Activated T-helper 1 cell treated with Interleukin-2 at 50 U/mL for 16 hours (primary cell): ENCODE data around the gene ZNHIT3.
"Not testable (repeated sequence)": the region's sequence is repeated elsewhere in the genome, so short reads cannot be mapped to it uniquely, and the experiment has no call there.

Experiments used
- DNase-seq: peaks from one replicate; pipeline ENCODE4 v3.0.0-alpha.2; 2020; ENCODE audit warnings: low read depth

Gene ZNHIT3

DNA sequence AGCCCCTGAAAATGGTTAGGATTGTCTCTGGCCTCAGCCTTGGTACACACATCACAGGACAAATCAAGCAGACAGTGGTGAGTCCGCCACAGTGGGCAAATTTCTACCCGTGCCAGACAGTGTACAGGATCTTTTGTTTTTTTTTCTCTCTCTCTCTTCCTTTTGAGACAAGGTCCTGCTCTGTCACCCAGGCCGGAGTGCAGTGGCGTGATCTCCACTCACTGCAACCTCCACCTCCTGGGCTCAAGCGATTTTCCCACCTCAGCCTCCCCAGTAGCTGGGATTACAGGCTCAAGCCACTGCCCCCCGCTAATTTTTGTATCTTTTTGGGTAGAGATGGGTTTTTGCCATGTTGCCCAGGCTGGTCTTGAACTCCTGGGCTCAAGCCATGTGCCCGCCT is 2.5 kb upstream of the ZNHIT3 start:
- not testable (repeated sequence) for DNase-seq

DNA sequence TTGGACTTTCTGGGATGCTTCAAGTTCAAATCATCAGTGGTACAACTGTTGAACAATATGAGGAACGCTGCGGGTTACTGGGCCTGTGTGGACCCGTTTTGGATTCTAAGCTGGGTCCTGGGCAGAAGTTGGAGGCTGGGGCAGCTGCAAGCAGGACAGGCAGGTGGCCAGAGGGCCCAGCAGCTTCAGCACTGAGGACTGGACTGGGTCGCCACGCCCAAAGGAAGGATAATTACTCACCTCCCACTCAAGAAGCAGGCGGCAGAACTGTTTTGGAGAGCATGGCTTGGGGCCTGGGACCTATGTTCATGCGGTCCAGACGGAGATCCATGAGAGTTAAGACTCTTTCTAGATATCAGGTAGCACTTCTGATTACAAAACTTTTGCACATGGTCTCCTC is 1.5 kb upstream of the ZNHIT3 start:
- no peak for DNase-seq

DNA sequence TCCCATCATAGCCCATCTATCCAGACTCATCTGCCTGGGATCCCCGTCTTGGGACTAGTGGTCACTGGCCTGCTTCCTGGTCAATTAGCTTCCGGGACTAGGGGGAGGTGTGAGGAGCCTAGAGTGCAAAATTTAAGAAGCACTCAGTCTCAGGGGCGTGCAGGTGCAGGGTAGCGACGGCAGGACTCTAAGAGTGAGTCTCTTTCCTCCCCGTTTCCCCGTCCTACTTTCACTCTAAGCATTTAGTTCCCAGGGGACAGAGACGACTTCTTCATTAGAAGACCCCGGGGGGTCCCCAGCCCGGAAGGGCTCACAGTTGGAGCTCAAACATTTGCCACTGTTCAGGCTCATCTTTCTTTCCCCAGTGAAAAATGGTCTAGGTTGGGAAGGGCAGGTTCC is 677 bp upstream of the ZNHIT3 start:
- DNase-seq = no peak

- DNase-seq = no peak
These were observed 7.5 kb downstream of the ZNHIT3 start for GRCh38 chr17:36493956-36494355.

GRCh38 chr17:36494674-36495073 is 8.2 kb downstream of the ZNHIT3 start:
- no peak for DNase-seq

DNA sequence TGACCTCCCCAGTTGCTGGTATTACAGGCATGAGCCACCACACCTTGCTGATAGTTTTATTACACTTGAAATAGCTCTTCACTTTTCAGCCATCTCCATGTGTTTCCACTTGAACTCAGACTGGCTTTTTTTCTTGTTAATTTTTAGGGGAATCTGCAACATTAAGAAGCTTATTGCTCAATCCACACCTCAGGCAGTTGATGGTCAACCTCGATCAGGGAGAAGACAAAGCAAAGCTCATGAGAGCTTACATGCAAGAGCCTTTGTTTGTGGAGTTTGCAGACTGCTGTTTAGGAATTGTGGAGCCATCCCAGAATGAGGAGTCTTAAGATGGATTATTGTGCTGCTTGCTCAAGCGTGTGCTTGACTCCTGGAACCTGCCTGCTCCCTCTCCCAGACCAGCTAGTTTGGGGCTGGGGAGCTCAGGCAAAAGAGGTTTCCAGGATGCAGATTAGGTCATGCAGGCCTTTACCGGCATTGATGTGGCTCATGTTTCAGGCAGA is 8.6 kb downstream of the ZNHIT3 start:
- no peak for DNase-seq

DNA sequence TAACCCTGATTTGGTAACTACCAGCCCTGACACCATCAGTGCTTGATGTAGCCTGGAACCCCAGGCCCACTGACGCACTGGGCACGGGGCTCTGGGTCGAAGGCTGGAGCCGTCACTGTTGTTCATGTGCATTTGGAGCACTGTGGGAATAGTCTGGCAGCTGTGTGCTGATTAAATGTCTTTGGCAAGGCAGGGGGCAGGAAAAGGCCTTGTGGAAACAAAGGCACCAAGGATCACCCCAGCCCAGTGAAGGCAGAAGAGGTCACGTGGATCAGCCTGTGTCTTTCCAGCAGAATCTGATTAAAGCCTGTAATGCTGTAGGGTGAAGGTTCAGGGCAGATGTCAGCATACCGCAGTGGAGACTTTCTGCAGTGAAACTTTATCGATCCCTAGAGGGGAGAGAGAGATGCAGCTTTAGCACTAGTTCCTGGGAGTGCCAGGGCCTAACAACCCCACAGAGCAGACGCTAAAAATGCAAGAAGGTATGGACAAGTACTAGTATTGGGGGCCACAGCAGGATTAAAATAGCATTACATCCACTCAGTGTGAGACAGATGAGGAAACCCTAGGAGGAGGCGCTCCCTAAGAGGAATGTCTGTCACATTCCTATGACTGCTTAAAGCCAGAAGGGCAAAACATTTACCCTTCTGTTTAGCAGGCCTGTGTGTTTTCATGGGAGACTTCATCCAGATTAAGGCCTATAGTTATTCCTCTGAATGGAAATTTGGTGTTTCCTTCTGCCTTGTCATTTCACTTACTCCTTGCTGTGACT is 9.7 kb downstream of the ZNHIT3 start:
- DNase-seq = no peak

DNA sequence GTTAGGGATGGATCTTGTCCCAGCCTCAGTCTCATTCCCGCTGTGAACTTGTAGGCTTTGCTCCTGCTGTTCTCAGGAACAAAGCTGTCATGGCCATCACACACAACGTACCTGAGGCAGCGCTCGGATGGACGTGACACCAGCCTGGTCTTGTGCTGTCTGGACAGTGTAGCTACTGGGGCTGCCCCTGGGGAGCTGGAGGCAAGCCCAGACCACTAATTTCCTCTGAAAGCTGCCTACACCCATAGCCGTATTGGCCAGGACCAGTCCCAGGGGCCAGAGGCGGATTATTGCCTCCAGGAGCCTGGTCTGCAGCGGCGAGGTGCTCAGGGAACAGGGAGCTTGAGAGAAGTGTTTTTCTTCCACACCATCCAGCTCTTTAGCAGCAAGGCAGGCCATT is 11.7 kb downstream of the ZNHIT3 start:
- no peak for DNase-seq

- DNase-seq = no peak
These were observed 12.2 kb downstream of the ZNHIT3 start for GRCh38 chr17:36498560-36499300.

- no peak for DNase-seq
These were observed 14.3 kb downstream of the ZNHIT3 start for GRCh38 chr17:36500745-36501225.

DNA sequence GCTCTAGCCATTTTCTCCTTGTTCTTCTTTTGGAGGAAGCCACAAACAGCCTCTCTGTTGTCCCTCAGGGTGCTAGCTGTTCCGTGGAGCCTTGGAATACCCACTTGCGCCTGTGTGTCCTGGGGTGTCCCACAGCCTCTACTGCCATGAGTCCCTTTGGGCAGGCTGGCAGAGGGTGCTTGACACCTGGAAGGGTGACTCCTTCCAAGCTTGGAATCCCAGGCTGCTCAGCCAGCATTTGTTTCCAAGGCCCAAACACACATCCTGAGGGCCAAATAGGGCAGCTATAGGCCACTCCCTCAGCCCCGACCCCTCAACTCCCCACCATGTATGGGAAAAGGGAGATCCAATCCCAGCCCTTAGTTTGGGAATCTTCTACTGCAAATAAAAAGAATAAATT is 14.9 kb downstream of the ZNHIT3 start:
- no peak for DNase-seq

DNA sequence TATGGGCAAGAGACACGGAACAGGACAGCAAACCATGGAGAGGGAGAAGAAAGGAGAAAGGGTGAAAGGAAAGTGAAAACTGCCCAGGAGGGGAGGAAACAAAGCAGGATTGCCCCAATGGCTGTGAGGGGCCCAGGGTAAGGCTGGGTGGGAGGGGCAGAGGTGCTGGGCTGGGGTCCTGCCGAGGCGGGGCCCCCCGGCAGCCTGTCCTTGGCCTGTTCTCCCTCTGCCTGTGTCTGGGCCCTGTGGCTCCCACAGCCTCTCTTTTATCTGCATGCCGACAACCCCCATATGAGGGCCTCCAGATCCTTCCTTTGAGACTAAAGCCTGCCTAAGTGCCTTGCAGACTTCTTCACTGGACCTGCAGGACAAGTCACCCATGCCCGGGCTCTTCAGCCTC is 15.5 kb downstream of the ZNHIT3 start:
- no peak for DNase-seq

DNA sequence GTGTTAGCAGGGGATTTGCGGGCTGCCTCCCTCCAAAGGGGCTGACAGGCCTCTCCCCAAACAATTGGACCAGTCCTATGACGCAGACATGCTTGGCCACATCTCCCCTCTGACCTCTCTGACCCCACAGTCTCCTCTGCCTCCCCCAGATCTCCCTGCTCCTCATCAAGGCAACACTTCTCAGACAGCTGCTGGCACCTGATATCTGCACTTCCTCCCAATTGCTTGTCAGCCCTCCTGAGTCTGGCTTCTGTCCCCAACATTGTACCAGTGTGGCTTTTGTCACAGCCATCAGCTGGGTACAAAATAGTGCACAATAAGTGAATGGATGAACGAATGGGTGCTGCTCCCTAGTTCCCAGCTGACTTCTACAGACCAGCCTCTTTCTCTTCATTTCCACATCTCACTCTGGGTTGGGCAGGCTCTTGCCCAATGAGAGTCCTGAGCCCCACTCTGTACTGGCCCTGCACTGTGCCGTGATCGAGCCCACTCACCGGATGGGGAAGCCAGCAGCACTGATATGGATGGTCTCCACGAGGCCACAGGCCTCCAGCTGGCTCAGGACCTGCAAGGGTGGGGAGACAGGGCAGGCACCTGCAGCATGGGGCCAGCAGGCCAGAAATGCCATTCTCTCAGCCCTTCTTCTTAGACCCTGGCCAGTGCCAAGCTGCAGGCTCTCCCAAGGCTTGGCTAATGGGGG is 17.1 kb downstream of the ZNHIT3 start:
- no peak for DNase-seq

DNA sequence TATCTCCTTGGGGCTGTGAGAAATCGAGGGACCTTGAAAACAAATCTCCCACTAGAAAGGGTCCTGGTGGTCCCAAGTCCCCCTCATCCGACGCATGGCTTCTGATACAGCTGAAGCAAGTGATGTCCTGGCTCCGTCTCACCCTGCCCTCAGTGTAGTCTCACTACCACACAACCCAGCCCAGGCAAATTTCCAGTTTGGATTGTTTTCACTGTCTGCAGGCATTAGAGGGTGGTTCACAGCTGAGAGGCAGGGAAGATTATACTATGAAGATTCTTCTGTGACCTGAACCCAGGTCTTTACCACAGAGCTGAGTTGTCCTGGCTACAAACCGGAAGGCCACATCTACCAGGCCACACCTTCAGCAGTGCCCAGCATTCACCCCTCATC is 17.7 kb downstream of the ZNHIT3 start:
- DNase-seq = no peak

- DNase-seq = no peak
These were observed 18.7 kb downstream of the ZNHIT3 start for GRCh38 chr17:36505171-36505570.

DNA sequence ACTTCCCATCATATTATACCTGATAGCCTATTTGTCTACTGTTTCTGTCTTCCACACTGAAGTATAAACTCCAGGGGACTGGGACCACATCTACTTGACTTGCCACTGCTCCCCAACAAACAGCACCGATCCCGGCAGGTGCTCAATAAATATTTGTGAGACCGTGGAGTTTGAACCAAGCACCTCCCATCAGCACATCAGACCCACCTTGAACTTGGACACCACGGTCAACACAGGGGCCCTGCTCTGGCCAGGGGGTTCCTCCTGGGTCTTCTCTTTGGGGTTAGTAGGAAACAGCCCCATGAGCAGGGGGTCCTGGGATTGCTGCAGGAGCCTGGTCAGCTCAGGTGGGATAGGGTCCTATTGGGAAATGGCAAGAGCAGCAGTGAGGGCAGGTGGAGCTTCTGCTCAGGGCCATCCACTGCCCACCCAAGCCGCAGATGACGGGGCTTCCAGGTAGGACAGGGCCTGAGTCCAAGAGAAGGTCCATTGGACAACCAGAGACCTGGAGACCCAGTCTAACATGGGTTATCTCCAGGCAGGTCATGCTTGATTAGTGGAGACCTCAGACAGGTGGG is 19.9 kb downstream of the ZNHIT3 start:
- no peak for DNase-seq

- DNase-seq = no peak
These were observed 20.4 kb downstream of the ZNHIT3 start for GRCh38 chr17:36506831-36507230.

GRCh38 chr17:36507266-36507665 is 20.8 kb downstream of the ZNHIT3 start:
- no peak for DNase-seq

GRCh38 chr17:36508439-36508838 is 22.0 kb downstream of the ZNHIT3 start:
- DNase-seq = not testable (repeated sequence)

- DNase-seq = no peak
These were observed 22.9 kb downstream of the ZNHIT3 start for GRCh38 chr17:36509272-36509985.

DNA sequence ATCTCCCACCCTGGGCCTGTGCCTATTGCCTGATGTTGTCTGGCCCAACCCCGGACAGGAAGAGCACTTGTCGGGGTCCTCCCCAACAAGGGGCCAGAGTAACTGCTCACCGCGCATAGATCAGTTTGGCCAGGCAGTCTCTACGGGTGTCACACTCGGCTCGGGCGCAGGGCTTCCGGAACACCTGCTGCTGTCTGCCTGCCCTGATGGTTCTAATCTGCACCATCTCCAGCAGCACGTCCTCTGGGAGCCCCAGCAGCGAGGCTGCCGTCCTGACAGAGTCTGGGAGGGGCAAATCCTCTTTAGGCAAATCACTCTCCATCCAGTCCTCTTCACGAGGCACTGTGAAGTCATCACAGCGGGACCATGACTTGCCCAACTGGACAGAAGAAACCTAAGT is 24.2 kb downstream of the ZNHIT3 start:
- no peak for DNase-seq

- DNase-seq = no peak
These were observed 24.7 kb downstream of the ZNHIT3 start for GRCh38 chr17:36511216-36511615.
